Amniotic epithelial cell (primary cell): ENCODE data around the gene IDUA.
"Not testable (repeated sequence)": the region's sequence is repeated elsewhere in the genome, so short reads cannot be mapped to it uniquely, and the experiment has no call there.

ENCODE experiments used
- DNase-seq: peaks from one replicate; pipeline ENCODE4 v3.0.0-alpha.2; 2010; ENCODE audit warnings: low read depth

The IDUA gene

DNA sequence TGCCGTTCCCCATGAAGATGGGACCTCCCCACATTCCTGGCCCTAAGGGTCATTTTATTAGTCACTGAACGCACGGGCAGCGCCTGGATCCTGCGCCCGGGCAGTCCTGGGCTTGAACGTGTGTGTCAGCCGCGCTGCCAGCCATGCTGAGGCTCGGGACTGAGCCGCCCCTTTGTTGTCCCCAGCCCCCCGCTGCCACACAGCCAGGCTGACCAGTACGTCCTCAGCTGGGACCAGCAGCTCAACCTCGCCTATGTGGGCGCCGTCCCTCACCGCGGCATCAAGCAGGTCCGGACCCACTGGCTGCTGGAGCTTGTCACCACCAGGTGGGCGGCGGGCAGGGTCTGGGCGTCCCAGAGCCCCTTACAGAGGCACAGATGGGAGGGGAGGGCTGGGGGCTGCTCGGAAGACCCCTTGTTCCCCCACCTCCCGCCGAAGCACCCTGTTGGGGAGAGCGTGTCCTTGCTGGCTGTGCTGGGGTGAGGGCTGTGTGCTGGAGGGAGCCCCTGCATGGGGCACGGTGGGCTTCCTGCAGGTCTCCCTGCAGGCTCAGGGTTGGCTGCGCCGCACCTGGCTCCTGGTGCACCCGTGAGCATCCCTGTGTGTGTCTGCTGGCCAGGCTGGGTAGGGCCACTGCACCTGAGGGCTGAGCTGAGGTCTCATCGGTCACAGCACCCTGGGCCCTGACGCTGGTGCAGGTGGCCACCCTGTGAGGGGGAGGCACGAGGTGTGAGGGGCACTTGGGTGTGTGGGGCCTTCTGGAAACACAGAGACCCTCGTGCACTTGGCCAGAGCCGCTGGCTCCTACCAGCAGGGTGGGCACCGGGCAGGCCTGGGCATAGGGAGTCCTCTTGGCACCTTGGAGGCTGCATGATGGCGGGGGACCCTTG is 1.0 kb downstream of the IDUA start:
- DNase-seq: peak; percentile 54

DNA sequence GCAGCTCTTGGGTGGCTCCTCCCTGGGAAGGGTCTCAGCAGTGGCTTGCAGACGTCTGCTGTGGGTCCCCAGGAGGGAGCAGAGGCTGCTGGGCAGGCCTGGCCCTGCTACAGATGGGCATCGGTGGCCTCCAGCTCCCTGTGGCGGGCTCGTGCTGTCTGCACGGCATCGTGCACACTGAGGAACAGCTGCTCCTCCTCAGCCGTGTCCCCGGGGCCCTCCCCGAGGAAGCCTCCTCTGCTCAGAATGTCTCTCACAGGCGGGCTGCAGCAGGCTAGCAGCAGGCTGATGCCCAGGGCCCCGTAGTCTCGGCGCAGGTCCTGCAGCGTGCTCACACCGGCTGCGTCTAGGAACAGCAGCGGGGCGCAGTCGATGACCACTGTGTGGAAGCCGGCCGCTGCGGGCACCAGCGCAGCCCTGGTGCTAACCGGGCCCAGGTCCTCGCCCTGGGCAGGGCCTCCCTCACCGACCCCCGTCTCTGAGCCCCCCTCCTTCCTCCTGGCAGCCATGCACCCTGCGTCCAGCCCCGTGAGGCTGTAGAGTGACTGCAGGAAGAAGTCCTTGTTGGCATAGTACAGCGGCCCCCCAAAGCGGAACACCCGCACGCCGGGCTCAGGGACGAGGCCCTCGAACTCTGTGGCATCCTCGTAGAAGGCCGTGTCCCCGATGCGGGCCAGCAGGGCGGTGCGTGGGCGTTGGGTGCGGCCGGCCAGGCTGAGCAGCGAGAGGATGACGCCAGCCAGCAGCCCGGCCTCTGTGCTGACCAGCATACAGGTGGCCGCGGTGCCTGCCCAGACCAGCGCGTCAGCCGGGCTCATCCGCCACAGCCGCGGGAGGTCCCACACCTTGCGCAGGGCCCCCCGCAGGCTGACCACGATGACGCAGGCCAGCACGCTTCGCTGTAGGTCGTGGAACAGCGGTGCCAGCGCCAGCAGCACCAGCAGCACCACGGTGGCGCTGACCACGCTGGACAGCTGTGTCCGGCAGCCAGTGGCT is 2.2 kb downstream of the IDUA start:
- DNase-seq: no peak

DNA sequence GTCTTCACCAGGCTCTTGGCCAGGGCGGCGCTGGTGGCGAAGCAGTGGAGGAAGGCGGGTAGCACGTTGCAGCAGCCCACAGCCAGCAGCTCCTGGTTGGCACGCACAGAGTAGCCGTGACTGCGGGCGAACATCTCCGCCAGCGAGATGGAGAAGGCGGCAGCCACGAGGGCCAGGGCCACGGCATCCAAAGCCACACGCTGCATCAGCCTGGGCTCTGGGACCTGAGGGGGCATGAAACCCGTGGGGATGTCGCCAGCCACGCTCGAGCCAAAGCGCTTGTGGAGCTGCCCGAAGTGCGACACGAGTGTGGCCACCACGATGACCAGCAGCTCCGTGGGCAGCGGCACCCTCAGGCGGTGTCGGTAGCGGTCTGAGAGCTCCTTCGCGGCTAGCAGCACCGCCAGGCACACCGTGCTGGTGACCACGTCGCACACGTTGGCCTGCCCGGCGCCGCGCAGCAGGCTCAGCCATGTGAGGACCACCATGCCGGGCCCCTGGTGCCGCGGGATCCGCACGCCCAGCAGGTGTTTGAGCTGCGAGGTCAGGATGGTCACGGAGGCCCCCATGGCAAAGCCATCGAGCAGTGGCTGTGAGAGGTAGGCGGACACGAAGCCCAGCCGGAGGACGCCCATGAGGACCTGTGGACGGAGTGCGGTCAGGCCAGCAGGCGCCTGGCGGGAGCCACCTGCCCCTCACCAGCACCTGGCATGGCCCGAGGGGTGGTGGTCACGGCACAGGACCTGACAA is 3.1 kb downstream of the IDUA start:
- no peak for DNase-seq

DNA sequence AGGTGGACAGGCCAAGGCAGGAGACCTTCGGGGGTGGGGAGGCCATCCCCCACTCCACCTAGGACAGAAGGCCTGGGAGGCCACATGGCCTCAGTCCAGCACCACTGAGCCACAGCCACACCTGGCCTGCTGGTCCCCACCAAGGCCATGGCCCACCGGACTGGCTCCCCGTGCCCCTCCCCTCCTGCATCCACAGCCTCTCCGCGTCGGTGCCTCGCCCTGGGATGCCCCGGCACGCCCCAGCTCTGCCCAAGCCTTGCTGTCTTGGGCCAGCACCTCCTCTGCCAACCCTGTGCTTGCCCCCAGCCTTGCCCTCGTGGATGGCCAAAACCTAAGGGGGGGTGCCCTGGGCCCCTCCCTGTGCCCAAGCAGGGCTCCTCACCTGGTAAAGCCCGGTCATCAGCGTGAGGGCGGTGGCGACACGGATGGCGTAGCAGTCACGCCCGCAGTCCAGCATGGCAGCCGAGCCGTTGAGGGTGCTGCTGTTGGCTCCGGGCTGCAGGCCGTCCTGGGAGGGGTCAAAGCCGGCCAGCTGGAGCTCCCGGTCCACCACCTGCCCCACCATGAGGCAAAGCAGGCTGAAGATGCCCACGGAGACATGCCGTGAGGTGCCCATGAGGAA is 4.0 kb downstream of the IDUA start:
- no peak for DNase-seq

DNA sequence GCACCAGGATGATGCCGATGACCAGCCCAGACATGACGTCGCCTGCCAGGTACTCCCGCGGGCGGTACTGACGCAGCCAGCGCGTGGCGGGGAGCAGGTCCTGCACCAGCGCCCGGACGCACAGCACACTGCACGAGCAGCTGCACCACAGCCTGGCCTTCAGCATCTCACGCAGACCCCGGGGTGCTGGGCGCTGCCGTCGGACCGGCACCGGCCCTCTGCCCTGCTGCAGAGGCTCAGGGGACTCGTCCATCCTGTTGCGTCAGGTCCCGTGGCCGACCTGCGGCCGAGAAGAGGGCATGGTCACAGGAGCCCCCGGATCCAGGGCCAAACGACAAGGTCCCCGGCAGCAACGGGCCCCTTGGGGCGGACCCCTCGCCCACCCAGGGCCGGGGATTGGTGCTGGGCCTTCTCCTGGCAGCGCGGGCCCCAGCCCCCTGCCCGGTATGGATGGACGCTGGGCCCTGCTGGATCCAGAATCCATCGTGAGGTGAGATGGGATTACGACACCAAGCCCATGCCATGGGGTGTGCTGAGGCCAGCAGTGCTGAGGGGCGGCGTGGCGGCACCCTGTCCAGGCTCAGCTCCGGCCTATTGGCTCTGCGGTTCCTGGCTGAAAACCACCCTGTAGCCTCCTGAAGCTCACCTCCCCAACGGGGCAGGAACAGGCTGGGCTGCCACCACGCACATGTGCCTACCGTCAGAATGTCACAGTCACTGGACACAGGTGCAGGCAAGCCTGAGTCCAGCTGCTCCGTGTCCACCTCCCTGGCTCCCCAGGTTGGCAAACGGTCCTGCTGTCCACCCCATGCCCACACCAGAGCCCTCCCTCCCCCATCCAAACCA is 4.8 kb downstream of the IDUA start:
- DNase-seq: no peak

DNA sequence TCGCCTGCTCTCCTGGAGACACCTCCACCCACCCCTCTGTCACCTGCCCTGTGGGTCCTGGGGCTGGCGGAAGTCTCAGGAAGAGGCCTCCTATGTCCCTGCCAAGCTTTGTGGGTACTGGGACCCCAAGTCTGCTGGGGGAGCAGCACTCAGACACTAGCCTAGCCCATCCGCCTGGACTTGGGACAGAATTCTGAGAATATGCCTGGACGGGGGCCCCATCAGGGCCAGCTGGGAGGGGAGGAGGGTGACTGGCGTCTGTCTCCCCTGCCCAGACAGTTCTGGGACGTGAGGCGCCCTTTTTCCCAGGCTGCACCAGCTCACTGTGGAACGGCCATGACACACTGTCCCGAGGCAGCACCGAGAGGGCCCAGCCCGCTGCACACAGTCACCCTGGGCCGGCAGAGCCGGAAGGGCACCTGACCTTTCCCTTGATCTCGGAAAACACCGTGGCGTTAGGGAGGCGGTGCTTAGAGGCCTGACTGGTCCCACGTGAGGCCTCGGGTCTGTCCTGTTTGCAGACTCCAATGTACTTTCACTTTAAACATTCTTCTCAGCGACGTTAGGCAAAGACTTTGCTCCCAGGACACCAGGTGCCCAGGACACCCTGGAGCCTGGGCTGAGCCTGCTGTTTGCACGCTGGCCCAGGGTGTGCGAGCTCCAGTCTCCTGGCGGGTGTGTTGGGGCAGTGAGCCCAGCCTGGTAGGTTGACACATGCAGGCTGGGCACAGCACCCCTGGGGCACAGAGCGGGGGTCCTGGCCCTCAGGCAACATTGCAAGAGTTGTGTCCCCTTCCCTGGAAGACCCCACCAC is 5.7 kb downstream of the IDUA start:
- peak; percentile 70 for DNase-seq

DNA sequence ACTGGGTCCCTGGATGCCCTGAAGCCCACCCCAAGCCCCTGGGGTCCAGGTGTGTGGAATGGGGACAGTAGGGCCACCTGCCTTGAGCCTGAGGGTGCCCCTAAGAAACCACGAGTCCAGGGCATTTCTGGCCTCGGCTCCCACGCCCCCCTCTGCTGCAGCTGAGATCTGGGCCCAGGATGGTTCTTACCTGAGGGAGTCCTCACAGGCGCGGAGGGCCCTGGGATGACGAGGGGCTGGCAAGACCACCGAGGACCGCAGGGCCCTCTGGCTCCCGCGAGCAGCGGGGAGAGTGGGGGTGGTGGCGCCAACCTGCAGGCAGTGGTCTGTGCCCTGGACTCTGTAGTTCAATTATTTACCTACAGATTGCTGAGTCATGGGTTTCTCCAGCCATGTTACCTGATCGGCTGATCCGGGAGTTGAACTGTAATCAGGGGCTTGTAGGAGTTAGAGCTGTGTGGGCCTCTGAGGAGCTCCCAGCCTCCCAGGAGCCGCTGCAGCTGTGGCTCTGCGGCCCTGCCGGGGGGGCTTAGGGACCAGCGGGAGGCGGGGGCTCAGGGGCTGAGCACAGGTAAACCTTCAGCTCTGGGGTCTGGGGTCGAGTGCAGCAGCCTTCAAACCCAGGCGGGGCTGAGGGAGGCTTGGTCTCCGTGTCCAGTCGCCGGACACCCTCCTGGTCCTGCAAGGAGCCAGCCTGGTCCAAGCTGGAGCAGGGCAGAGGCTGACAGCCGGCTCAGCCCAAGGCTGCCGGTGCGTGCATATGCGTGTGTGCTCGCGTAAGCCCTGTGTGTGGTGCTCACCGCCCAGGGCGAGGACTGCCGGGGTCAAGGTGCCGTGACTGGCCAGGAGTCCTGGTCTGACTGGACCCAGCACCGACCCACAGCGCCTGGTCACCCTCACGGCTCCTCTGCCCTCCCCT is 6.5 kb downstream of the IDUA start, which contains the start of gene SLC26A1:
TSS of gene SLC26A1 (minus strand) at position 294 of the 919 bp plus-strand sequence. CDS start 1,701 bp downstream, outside the sequence.
- no peak for DNase-seq

DNA sequence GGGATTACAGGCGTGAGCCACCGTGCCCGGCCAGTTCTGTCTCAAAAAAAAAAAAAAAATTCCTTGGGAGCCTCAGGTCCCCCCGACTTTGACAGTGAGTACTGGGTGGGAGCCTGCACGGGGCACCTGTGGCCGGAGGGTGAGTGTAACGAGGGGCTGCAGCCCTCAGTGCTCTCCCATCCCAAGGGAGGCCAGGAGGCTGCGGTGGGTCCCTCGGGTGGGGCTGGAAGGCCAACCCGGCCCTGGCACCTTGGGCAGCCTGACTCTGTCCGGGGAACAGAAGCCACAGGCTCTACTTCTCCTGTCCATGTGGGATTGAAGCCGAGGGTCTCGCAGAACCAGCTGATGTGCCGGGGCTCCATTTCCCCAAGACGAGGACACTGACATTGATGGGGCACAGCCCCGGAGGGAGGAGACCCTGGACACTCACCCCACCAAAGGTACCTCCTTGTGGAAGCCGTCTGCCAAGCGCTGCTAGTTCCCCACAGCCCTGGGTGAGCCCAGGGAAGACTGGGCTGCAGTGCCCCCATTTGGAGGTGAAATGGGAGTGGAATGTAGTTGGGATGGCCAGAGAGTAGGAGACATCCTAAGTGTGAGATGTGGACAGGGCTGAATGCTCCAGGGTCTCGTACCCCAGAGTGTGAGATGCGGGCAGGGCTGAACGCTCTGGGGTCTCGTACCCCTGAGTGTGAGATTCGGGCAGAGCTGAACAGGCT is 8.6 kb downstream of the IDUA start:
- DNase-seq: no peak

DNA sequence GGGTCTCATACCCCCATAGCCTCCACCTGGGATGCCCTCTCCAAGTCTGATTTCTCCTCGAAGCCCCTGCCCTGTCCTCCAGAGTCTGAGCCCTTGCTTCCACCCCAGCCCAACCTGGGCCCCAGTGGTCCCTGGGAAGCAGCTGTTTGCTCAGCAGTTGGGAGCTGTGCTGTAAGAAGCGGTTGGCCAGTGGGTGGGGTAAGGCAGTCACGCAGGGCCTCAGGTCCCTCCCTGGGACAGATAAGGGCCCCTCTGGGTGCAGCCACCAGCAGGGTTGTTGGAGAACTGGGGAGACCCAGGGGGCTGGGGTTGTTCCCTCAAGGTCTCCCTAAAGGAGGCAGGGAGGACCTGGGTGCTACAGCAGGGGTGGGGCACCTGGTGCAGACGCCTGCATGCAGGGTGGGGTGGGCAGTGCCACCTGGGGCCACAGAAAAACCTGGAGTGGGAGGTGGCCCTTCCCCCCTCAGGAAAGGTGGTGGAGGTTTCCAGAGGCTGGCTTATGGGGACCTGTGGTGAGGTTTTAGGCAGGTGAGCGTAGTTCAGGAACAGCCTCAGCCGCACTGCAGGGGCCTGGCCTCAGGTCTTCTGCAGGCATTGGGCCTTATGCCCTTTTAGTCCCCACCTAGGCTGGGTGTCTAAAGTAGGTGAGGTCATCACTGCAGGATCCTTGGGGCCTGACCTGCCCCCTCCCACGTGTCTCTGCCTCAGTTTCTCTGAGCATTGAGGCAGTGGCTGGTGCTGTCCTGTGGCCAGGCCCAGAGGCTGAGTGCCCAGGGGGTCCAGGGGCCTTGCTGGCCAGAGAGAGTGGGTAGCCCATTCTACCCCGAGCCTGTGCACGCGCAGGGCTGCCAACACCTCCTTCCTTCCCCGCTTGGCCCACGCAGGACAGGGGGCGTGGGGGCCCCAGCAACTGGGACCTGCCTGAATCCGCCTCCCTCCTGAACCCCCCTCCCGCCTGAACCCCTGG is 9.5 kb downstream of the IDUA start:
- DNase-seq: no peak

DNA sequence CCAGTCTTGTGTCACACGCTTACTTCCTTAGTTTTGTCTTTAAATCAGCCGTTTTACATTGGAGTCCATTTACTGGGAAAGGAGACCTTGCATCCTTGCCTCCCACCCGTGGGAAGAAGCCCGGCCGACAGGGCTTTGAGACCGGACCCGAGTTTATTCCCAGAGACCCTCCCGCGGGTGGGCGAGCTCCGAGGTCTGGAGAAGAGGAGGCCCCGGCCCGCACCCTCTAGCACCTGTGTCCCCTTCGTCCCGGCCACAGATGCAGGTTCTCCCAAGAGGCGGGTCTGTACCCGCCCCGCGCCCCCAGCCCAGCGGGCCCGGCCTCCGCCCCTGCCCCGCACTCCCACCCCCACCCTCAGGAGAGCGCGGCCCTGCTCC is 10.1 kb downstream of the IDUA start:
- DNase-seq: no peak

DNA sequence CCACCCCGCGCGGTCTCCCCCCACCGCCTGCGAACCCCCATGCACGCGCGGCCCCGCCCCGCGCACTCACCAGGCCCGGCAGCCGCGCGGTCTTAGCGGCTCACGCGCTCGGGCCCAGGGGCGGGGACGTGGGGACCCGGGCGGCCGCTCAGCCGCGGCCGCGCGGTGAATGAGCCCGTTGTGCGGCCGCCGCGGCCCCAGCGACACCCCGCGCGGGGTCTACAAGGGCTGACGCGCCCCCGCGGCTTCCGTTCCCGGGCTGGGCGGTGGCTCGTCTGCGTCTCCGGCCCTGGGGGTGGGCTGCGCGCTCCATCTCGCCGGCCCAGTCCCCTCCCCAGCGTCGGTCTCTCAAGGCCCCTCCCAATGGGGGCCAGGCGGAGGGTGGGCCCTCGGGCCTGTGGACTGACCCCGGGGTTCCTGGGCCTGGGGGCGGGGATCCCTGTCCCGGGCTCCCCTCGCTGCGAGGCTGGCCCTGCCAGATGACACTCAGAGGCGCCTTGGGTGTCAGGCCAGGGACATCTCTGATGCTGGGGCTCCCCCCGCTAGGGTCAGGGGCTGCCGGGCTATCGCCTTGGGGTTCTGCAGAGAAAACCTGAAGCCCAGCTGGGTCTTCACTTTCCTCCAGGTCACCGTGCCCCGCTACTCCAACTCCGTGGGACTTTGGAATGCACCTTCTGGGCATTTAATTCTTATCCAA is 10.7 kb downstream of the IDUA start:
- no peak for DNase-seq

DNA sequence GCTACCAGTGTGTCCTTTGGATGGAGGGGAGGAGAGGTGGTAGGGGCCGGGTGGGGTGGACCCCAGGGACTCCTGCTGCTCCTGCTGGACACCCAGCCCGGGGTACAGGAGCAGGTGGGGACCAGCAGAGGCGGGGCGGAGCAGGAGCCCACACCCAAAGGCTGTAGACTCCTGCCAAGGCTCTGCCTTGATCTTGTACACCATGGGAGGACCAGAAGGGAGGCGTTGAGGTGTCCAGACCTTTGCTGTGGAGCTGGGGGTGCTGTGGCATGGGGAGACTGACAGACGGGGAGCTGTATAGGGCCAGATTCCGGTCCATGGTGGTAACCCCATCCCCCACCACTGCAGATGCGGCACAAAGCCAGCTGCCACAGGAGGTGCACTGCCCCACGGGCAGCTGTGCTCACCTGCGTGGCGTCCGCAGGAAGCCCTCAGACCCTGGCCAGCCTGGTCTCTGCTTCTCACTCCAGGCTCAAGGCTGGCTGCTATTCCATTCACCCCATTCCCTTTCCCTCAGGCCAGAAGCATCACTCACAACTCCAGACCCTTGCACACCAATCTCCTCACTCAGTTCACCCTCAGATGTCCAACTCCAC is 11.3 kb downstream of the IDUA start:
- no peak for DNase-seq

DNA sequence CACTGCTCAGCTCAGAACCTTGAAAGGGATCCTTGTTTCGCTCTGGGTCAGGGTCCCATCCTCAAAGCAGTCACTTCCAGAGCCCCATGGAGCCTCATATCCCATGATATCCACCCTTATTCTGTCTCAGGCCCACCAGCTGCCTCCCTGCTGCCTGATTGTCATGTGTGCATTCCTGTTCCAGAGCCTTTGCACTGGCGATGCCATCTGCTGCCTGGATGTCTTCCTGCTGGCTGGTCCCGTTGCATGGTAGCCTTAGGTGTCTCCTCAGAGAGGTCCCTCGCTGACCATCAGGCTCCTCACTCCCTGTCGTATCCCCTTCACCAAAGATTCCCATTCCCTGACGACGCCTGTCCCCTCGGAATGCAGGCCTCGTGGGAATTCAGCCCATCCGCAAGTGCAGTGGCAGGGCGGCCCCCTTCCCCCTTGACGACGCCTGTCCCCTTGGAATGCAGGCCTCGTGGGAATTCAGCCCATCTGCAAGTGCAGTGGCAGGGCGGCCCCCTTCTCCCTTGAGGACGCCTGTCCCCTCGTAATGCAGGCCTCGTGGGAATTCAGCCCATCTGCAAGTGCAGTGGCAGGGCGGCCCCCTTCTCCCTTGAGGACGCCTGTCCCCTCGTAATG is 12.5 kb downstream of the IDUA start:
- DNase-seq: not testable (repeated sequence)

DNA sequence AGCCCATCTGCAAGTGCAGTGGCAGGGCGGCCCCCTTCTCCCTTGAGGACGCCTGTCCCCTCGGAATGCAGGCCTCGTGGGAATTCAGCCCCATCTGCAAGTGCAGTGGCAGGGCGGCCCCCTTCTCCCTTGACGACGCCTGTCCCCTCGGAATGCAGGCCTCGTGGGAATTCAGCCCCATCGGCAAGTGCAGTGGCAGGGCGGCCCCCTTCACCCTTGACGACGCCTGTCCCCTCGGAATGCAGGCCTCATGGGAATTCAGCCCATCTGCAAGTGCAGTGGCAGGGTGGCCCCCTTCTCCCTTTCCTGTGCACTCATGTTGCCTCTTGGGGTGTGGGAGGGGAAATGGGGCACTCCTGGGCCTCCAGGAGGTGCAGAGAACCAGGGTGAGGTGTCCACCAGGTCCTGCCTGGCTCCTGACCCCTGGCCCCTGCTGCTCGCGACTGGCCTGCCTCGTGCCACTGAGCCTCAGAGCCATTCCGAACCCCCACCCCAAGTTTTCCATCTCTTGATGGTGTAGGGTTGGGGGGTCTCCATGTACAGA is 13.1 kb downstream of the IDUA start:
- DNase-seq: no peak

DNA sequence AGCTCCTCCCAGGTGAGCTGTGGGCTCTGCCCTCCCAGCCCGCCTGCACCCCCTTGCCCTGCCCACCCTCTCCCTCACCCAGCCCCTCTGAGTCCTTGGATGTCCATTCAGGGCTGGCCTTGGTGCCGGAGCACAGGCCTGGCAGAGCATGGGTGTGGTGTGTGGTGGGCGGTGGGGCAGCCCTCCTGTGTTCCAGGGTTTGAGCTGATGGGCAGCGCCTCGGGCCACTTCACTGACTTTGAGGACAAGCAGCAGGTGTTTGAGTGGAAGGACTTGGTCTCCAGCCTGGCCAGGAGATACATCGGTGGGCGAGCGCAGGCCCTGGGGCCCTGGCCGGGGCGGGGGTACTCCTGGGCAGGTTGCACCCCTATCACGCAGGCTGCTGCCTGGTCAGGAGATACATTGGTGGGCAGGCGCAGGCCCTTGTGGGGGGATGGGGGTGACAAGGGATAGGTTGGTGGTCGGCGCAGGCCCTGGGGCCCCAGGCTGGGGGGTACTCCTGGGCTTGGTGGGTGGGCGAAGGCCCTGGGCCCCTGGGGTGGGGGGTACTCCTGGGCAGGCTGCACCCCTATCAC is 13.9 kb downstream of the IDUA start:
- DNase-seq: no peak
